HG03520 (cell line): Measurements from ENCODE around the gene DMRTC2.

Source experiments
- ATAC-seq: cut with Tn5 transposase; IDR thresholded peaks from one replicate; pipeline ENCODE4 v1.9.1; 2021; ENCODE audit warnings: mild to moderate bottlenecking, moderate library complexity; ENCODE audit not compliant: unreplicated experiment

DMRTC2 gene

GRCh38 chr19:41887711-41888382, 43.0 kb downstream of the DMRTC2 start:
- no peak for ATAC-seq

GRCh38 chr19:41888926-41889325, 44.1 kb downstream of the DMRTC2 start:
- no peak for ATAC-seq

- ATAC-seq, result no peak
These were observed 45.1 kb downstream of the DMRTC2 start for GRCh38 chr19:41889896-41890295.

- ATAC-seq, result no peak
These were observed 46.1 kb downstream of the DMRTC2 start for GRCh38 chr19:41890936-41891335.

- ATAC-seq, result no peak
These were observed 47.5 kb downstream of the DMRTC2 start for GRCh38 chr19:41892173-41892902.

GRCh38 chr19:41893899-41894298, 49.1 kb downstream of the DMRTC2 start:
- ATAC-seq, result no peak

GRCh38 chr19:41894350-41894749, 49.5 kb downstream of the DMRTC2 start:
- ATAC-seq, result no peak

GRCh38 chr19:41895745-41896580, 51.1 kb downstream of the DMRTC2 start:
- ATAC-seq, result no peak

- ATAC-seq, result no peak
These were observed 51.7 kb downstream of the DMRTC2 start for GRCh38 chr19:41896581-41896942.

- no peak for ATAC-seq
These were observed 52.3 kb downstream of the DMRTC2 start for GRCh38 chr19:41897181-41897580.

GRCh38 chr19:41897820-41898219, 53.0 kb downstream of the DMRTC2 start:
- no peak for ATAC-seq

- ATAC-seq, result no peak
These were observed 53.4 kb downstream of the DMRTC2 start for GRCh38 chr19:41898235-41898634.
